GM12878 (cell line): ENCODE measurements around the gene HOXD10.

Experiments
- GABPA ChIP-seq: IDR thresholded peaks from 2 replicates; pipeline ENCODE4 v1.6.1; 2014; ENCODE audit warnings: antibody characterized with exemption, low read depth, mild to moderate bottlenecking, inconsistent platforms
- JUND ChIP-seq: IDR thresholded peaks from 2 replicates; pipeline ENCODE4 v1.6.1; 2012; ENCODE audit warnings: low read depth, mild to moderate bottlenecking, low read length, improper control_type of control experiment, moderate library complexity
- RAD21 ChIP-seq: IDR thresholded peaks from 2 replicates; pipeline ENCODE4 v1.6.1; 2011; ENCODE audit warnings: mild to moderate bottlenecking, low read depth, low read length, moderate library complexity; ENCODE audit not compliant: insufficient read depth
- TCF3 ChIP-seq: IDR thresholded peaks from 2 replicates; pipeline ENCODE4 v1.6.1; 2012; ENCODE audit warnings: low read depth, mild to moderate bottlenecking, low read length, borderline replicate concordance; ENCODE audit not compliant: insufficient read depth
- USF2 ChIP-seq: IDR thresholded peaks from 2 replicates; pipeline ENCODE4 v1.6.1; 2011; ENCODE audit warnings: low read depth, low read length, improper control_type of control experiment, borderline replicate concordance

GRCh38 chr2:176094349-176094748, 22.2 kb upstream of the HOXD10 start:
- TF ChIP-seq RAD21 (no peak), TCF3 (no peak), USF2 (no peak), GABPA (no peak), JUND (no peak)
